ENCODE results near the gene CCDC148. TPM values are rescaled to one million over a fixed set of nuclear protein-coding genes. Genes with fewer than 3 reads are reported as not detected.

The CCDC148 gene
- total RNA-seq, 1 experiment from 2014 or later: 2.1 TPM

DNA sequence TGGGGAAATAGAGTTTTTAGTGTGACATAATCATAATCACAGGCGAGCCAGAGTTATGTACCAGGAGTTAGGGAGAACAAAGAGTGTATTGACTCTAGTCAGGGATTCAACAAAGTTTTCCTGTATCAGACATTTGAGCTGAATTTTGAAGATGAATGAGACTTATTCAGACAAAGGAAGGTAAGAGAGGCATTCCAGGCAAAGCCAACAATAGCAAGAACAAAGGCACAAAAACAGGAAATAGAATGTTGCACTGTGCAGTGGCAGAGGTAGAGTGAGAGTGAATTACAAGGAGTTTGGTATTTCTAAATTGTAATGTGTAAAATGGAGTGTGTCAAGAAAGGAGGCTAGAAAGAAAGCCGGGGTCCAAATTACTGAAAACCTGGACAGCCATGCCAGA is 156.2 kb downstream of the CCDC148 start (continued):
- no peak for TF ChIP-seq ZNF425 (CRISPR knock-in tag; conservative IDR thresholded peaks at IDR 0.05)

DNA sequence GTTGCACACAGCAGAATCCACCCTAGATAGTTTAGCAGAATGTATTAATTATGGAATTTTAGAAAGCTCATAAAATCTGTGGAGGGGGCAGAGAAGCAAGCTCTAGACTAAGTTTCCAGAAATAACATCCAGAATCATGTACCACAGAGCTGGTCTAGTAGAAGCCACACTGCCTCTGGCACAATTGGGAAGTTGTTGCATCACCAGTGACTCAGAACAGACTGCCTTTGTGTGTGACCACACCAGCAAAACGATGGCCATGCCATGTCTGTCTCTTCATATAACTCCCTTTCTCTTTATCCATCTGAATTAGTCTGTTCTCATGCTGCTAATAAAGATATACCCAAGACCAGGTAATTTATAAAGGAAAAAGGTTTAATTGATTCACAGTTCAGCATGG is 158.9 kb downstream of the CCDC148 start:
- Mint-ChIP-seq H3K4me1 (no peaks in the 10 kb centered on the region), H3K27me3 (ENCODE audit: low read depth) (no peaks in the 10 kb centered on the region), H3K9me3 (peaks cover 18% of the 10 kb centered on the region), H3K27ac (no peak overlapping the region), H3K36me3 (no peaks in the 10 kb centered on the region), H3K4me3 (no peak overlapping the region)
- no peak for TF ChIP-seq ATF6 (CRISPR knock-in tag; IDR thresholded peaks at IDR 0.05)
- no peak for TF ChIP-seq EMX1 (CRISPR knock-in tag; IDR thresholded peaks at IDR 0.05)
- TF ChIP-seq, protein P1, sequence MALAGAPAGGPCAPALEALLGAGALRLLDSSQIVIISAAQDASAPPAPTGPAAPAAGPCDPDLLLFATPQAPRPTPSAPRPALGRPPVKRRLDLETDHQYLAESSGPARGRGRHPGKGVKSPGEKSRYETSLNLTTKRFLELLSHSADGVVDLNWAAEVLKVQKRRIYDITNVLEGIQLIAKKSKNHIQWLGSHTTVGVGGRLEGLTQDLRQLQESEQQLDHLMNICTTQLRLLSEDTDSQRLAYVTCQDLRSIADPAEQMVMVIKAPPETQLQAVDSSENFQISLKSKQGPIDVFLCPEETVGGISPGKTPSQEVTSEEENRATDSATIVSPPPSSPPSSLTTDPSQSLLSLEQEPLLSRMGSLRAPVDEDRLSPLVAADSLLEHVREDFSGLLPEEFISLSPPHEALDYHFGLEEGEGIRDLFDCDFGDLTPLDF (CRISPR knock-in tag; IDR thresholded peaks at IDR 0.05): no peak
- TF ChIP-seq ZSCAN18 (CRISPR knock-in tag; IDR thresholded peaks at IDR 0.05): no peak
- no peak for TF ChIP-seq ZNF219 (CRISPR knock-in tag; IDR thresholded peaks at IDR 0.05; ENCODE audit: borderline replicate concordance)
- TF ChIP-seq RORB (CRISPR knock-in tag; IDR thresholded peaks at IDR 0.05): no peak
- TF ChIP-seq, protein P2, sequence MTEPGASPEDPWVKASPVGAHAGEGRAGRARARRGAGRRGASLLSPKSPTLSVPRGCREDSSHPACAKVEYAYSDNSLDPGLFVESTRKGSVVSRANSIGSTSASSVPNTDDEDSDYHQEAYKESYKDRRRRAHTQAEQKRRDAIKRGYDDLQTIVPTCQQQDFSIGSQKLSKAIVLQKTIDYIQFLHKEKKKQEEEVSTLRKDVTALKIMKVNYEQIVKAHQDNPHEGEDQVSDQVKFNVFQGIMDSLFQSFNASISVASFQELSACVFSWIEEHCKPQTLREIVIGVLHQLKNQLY (CRISPR knock-in tag; IDR thresholded peaks at IDR 0.05): no peak
- no peak for TF ChIP-seq ZNF396 (CRISPR knock-in tag; IDR thresholded peaks at IDR 0.05; ENCODE audit: borderline replicate concordance)
- TF ChIP-seq AFF4 (CRISPR knock-in tag; IDR thresholded peaks at IDR 0.05; ENCODE audit: borderline replicate concordance): no peak
- TF ChIP-seq NR1H2 (CRISPR knock-in tag; IDR thresholded peaks at IDR 0.05): no peak
- no peak for TF ChIP-seq SP1 (CRISPR knock-in tag; conservative IDR thresholded peaks at IDR 0.05)
- no peak for TF ChIP-seq FOXK1 (CRISPR knock-in tag; IDR thresholded peaks at IDR 0.05)
- DNase-seq (ENCODE audit: low spot score): no peak
- ChIA-PET CTCF (no interaction called here), POLR2A (no interaction called here)
- ATAC-seq: no peak
